GM11168 (cell line): ENCODE data around the gene MCAM.

Source experiments
- in situ Hi-C: fragments of 300-500 bp; cut with MboI; formaldehyde crosslinking; loops from one replicate; pipeline ENCODE4 v1.12.0; 2022; ENCODE audit warnings: low sequenced_read_pairs; ENCODE audit not compliant: unreplicated experiment

The MCAM gene

DNA sequence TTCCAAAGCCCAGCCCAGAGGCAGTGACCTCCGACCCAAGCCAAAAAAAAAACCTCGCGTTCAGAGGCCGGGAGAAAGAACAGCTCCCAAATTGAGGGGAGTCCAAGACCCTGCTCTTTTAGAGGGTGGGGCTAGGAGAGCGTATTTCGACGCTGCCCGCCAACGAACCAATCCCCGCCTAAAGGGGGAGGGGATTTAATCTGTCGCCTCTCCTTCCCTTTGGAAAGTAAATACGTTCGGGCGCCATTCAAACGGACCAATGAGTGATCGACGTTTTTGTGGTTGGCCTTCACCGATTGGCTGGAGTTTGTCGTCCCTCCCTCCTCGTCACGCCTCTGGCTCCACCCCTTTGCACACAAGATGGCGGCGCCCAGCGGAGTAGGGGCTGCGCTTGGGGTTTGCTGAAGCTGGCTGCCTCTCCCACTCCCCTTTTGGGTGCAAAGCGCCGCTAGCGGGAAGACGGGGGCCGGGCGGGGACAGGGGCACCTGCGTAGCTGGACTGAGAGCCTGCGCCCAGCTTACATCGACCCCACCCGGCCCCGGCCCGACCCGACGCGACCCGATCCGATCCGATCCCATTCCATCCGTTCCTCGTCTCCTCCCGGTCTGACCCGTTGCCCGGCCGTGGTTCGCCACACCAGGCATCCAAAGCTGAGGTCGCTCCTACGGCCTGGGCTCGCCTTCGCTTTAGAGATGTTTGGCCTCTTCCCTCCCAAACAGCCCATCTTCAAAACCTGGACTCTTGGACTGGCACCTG lies 17.4 kb upstream of the MCAM start, which contains the start of gene RNF26:
Gene RNF26, plus strand, starts transcription at position 354 of the 757 bp plus-strand sequence. CDS start 596 bp downstream, outside the sequence.
- in situ Hi-C loops: no loop called here

GRCh38 chr11:119332111-119332765 lies 15.3 kb upstream of the MCAM start:
- in situ Hi-C loops: no loop called here

GRCh38 chr11:119330237-119330636 lies 13.3 kb upstream of the MCAM start:
- in situ Hi-C loops: no loop called here

DNA sequence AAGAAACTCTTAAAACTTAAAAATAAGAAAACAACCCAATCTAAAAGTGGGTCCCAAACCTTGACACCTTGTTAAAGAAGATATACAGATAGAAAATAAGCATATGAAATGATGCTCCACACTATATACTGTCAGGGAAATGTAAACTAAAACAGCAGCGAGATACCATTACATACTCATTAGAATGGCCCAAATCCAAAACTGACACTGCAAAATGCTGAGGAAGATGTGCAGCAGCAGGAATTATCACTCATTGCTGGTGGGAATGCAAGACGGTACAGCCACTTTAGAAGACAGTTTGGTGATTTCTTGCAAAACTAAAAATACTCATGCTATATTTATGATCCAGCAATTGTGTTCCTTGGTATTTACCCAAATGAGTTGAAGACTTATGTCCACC lies 12.4 kb upstream of the MCAM start:
- in situ Hi-C loops: no loop called here

DNA sequence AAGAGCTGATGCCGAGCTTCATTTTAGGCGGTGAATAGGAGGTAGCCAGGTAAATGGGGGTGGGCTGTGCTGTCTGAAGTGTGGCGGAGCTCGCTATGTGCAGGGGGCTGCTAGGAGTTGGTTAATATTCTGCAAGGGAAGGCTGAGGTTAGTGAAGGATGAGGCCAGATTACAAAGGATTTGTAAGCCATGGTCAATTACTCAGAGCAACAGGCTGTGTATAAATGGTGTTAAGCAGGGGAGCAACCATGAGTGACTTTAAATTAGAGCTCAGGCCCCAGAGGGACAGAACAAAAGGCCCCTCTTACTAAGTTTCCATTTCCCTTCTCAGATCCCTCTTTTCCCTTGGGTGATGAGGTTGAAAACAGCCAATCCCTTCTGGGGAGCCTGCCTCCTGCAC lies 7.3 kb upstream of the MCAM start:
- in situ Hi-C loops: no loop called here

DNA sequence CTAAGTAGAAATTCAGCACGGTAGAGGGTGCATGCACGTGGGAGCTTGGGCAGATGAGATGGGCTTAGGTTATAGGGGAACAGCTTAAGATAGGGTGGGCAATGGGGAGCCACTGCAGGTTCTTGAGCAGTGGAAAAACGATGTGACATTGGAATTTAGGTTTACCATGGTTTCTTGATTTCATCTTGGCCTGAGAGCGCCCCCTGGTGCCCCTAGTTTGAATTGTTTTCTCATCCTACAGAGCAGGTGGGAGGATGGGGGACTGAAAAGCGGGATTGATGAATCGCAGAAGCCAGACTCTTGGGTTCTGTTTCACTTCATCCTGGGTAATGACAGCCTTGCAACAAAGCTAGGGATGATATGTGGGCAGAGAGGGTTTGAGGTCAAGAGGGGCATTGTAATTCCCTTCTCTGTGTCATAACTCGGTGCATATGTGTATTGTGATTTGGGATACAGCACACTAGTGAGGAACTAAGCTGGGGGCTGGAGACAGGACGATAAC lies 6.7 kb upstream of the MCAM start:
- in situ Hi-C loops: no loop called here

GRCh38 chr11:119322921-119323531 lies 6.1 kb upstream of the MCAM start:
- in situ Hi-C loops: no loop called here

DNA sequence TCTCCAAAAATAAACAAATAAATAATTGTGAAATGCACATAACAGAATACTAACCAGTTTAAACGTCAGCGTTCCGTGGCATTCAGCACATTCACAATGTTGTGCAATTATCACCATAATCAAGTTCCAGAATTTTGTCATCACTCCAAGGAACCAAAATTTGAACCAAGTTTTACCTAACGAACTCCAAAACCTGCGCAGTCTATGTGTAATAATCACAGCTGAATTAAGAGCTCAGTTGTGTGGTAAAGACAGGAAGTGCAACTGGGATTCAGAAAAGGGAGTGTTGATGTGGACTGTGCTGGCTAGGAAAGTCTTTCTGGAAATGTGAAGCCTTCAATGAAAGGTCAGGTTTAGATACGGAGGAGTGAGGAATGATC lies 5.4 kb upstream of the MCAM start:
- in situ Hi-C loops: no loop called here

GRCh38 chr11:119320776-119321524 lies 4.0 kb upstream of the MCAM start:
- in situ Hi-C loops: no loop called here

DNA sequence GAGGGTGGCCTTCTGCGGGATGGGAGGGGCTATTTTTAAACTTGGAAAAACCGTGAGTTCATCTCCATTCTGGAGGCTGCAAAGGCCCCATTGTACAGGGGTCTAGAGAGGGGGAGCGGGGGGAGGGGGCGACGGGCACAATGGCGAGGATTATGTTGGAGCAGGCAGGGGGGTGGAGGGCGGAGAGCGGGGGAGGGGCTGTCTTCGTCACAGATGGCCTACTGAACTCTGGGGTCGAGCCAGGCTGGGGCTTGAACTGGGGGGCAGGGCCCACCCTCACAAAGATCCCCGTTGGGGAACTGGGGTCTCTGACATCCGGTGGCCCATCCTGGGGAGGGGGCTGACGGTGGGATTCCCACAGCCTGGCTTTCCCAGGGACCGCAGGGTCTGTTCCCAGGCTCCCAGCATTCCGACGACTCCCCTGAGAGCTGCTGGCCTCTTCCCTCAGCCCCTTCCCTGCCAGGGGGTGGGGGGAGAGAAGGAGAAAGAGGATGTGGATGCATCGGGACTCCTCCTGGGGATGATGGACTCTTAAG lies 3.4 kb upstream of the MCAM start:
- in situ Hi-C loops: no loop called here

GRCh38 chr11:119319700-119320239 lies 2.8 kb upstream of the MCAM start:
- in situ Hi-C loops: no loop called here

GRCh38 chr11:119319136-119319699 lies 2.3 kb upstream of the MCAM start:
- in situ Hi-C loops: no loop called here

DNA sequence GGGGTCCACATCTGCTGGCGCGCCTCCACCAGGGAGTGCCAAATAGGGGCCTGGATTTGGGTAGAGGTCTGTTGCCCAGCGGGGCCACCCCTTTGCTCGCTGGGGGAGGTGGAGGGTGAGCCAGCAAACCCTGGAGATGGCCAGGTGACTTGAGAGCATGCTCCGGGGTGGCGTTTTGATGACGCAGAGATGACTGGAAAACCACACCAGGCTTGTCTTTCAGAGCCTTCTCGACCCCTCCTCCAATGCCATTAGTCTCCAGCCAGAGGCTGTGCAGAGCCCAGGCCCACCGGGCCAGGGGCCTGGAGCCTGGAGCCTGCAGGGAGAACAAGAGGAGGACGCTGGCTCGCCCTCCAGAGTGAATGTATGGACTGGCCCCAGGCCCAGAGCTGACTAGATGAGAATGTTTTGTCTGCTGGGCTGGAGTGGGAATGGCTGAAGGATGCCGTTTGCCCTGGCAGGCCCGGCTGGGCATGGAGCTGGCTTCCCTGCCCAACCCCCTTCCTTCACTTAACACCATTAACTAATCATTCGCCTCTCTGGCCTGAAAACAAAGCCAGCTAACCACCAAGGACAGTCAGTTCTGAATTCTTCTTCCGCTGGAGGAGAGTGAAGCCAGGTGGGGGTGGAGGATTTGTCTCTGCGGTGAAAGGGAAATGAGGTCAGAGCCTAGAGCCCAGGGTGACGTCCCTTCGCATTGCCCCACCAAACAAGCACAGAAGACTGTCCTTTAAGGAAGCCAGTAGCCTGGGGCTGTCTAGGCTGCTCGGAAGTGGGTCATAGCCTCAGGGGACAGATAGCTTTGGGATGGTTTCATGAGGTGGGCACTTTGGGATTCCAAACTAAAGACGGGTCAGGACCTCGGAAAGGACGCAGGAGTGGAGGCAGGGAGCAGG lies 1.6 kb upstream of the MCAM start:
- in situ Hi-C loops: no loop called here

DNA sequence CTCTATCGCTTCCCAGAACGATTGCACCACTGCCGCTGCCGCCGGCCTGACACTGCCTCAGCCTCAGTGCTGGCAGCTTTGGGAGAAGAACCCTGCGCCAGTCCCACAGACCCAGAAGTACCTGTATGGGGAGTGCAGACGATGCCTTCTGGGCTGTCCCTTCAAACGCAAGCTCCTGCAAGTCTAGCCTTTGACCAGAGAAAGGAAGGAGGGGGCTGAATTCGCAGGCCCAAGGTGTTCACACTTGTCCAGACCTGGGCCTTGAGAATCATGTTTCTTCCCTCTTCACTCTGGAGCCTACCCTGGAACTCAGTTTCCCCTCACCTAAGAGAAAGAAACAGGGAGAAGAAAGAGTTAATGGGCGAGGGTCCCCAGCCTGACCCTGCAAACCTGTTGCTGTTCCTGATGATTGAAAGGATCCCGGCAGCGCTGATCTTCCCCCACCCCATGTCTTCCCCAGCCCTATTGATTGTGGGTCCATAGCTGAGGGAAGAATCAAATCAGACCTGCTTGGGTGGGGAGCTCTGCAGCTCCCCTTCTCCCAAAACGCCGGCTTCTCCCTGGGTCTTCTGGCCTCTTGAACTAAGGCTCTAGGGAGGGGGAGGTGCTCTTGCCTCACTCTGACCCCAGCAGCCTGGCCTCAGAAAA lies 786 bp upstream of the MCAM start:
- in situ Hi-C loops: no loop called here

DNA sequence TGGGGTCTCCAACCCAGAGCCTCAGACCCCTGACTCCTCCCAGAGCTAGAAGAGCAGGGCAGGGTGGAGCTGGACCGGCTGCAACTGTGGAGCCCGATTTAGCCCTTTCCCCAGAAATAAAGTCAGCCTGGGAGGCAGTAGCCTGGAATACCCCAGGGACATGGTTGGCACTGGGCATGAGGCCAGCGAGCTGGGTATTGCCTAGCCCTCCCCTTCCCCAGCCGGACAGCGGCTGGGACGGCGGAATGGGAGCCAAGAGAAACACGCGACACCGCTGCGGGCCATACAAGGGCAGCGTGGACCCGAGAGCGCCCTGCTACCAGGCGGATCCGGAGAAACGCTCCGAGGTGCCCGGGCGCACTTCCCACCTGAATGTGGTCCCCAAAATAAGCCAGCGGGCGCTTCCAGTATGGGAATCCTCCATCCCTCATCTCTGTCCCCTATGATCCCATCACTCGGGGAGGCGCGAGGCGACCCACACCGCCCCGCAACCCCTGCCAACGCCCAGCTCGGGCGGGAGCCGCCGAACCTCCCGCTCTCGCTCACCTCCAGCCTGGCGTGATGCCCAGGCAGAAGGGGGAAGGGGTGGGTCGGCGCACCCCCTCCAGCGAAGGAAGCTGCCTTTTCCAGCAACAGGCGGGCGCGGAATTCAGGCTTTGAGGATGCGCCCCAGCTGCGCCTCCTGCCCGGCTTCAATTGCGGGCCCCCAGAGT lies 758 bp downstream of the MCAM start:
- in situ Hi-C loops: no loop called here

DNA sequence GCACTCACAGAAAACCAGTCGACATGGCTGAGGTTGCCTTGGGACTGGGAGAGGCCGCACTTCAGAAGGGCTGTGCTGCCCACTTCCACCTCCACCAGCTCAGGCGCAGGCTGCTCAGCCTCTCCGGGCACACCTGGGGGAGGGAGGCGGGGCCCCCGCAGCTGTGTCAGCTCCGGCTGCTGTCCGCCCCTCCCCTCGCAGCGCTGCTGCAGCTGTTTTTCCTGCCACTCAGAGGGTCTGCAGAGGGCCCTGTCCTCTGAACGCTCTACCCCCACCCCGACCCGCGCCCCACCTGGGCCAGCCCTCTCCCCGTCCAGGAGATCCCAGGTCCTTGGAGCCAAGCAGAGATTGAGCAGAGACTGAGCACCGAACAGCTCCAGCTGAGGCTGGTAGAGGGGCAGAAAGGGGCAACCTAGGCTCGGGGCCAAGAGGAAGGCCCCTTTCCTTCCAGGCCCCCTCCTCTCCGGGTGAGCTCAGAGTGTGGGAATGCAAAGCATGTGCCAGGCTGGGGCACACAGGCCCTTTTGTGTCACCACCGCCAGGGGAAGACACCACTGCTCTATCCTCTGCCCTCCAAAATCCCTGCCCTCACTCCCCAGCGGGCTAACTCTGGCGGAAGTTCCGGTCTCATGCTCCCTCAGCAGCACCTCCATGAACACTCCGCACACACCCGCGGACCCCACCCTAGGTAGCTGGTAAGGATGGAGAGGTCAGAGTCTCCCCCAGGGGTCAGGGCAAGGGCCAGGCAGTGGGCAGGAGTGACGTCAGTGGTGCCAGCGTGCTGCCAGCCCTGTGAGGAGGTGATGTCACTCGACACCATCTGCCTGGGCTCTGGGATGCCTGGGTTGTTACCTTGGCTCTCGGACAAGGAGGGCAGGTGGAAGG lies 1.6 kb downstream of the MCAM start:
- in situ Hi-C loops: no loop called here

DNA sequence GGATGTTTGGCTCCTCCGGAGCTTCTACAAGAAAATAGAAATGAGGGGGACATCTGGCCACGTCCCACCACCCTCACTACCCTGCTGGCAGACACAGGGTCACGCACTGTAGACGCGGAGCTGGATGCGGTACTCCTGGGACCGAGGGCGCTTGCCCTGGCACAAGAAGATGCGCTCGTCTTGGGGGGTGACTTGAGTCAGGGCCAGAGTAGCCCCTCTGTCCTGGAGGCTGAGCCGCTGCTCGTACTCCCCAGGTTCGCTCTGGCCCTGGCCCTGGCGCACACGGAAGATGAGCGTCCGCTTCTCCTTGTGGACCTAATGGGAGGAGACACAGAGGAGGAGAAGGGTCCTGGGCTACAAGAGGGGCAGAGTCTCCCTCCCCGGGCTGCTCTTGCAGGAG lies 2.2 kb downstream of the MCAM start:
- in situ Hi-C loops: no loop called here
